ENCODE data around the gene MRFAP1.

DNA sequence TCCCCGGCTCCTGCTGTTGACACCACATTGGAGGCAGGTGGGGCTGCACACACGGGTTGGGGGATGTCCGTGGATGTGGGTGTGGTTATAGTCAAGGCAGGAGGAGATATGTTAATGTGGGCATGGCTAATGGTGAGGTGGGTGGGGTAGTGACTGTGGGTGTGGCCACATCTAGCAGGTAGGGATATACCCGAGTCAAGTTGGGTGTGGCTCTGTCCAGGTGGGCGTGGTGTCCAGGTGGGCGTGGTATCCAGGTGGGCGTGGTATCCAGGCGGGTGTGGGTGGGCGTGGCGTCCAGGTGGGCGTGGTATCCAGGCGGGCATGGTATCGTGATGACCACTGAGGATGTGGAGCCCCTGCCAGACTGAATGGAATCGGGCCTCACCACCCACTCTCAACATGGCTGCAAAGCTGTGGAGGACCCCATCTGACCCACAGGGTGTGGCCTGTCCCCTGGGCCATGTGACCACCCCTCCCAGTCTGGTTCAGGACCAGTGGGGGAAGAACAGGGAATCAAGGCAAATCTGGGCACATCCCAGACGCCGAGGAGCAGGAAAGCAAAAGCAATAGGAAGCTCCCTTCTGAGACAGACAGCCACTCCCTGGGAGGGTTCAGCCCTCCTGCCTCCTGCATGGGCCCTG, 44.5 kb upstream of the MRFAP1 start:
- TF ChIP-seq, protein P1, sequence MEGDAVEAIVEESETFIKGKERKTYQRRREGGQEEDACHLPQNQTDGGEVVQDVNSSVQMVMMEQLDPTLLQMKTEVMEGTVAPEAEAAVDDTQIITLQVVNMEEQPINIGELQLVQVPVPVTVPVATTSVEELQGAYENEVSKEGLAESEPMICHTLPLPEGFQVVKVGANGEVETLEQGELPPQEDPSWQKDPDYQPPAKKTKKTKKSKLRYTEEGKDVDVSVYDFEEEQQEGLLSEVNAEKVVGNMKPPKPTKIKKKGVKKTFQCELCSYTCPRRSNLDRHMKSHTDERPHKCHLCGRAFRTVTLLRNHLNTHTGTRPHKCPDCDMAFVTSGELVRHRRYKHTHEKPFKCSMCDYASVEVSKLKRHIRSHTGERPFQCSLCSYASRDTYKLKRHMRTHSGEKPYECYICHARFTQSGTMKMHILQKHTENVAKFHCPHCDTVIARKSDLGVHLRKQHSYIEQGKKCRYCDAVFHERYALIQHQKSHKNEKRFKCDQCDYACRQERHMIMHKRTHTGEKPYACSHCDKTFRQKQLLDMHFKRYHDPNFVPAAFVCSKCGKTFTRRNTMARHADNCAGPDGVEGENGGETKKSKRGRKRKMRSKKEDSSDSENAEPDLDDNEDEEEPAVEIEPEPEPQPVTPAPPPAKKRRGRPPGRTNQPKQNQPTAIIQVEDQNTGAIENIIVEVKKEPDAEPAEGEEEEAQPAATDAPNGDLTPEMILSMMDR (IDR thresholded peaks at IDR 0.05), result no peak
- no peak for TF ChIP-seq POLR2A (IDR thresholded peaks at IDR 0.05)

Data from lower leg skin (tissue), 3 donors.